HepG2 (cell line): ENCODE data around the gene BARX2. TPM values are rescaled to one million over a fixed set of nuclear protein-coding genes. Genes with fewer than 3 reads are reported as not detected.

Experiments used
- ATAC-seq: fragments of 200-7000 bp; cut with Tn5 transposase; 3 replicates; pipeline ENCODE4 v1.9.1; 2020; ENCODE audit warnings: mild to moderate bottlenecking, moderate library complexity
- BruUV-seq: library from RNA; stranded (reverse); fragments of 400-500 nt; replicated peaks from 2 replicates; lab custom pipeline; 2021; lab: Mats Ljungman, UMichigan
- CTCF ChIA-PET: fragments of 300-600 bp; formaldehyde crosslinking; extraction: SDS; loops from one replicate; lab custom pipeline; 2021; ENCODE audit warnings: low total read pairs, inconsistent platforms, low intra/inter-chr PET ratio; lab: Yijun Ruan, JAX
- POLR2A ChIA-PET: fragments of 350-600 bp; sonication (Branson Sonifier 250); formaldehyde crosslinking; loops from one replicate; lab custom pipeline; 2020; ENCODE audit warnings: antibody characterized with exemption, inconsistent platforms; lab: Yijun Ruan, JAX
- DNase-seq: peaks from one replicate; pipeline ENCODE4 v3.0.0-alpha.2; 2015; ENCODE audit warnings: low spot score
- FAIRE-seq: peaks from 3 replicates; lab custom pipeline; 2011; peaks lifted over from hg19 to GRCh38; lab: Jason Lieb, UNC
- H2AFZ ChIP-seq: one replicate; pipeline ENCODE4 v1.6.1; 2011; ENCODE audit warnings: low read length, inconsistent platforms
- H3K27ac ChIP-seq: fragments of 300-600 bp; 3 replicates; pipeline ENCODE4 v1.8.0; 2011; ENCODE audit warnings: mixed run types, mild to moderate bottlenecking, mixed read lengths, low read length, inconsistent platforms; ENCODE audit not compliant: insufficient read depth; ENCODE audit errors: extremely low read length
- H3K27me3 ChIP-seq, 2 experiments: fragments of 200-600 bp in 1 of 2; 2 replicates in 1 of 2; 3 replicates in 1 of 2; pipeline versions ENCODE4 v1.6.0 to v1.8.0; 2011; ENCODE audit warnings: low read length in 2 of 2, mild to moderate bottlenecking in 2 of 2, moderate library complexity in 2 of 2, inconsistent platforms in 1 of 2; ENCODE audit not compliant: insufficient read depth in 2 of 2, control insufficient read depth in 1 of 2
- H3K36me3 ChIP-seq, 2 experiments: fragments of 200-600 bp in 1 of 2; replicated peaks in 1 of 2; 2 replicates in 1 of 2; 3 replicates in 1 of 2; pipeline versions ENCODE4 v1.5.1 to v1.8.0; 2011; ENCODE audit warnings: low read length in 2 of 2, inconsistent platforms in 1 of 2; ENCODE audit not compliant: insufficient read depth in 2 of 2, control insufficient read depth in 1 of 2
- H3K4me1 ChIP-seq: 2 replicates; pipeline ENCODE4 v1.5.1; 2012; ENCODE audit warnings: low read length, inconsistent platforms; ENCODE audit not compliant: insufficient read depth
- H3K4me2 ChIP-seq: 2 replicates; pipeline ENCODE4 v1.6.0; 2011; ENCODE audit warnings: low read depth, low read length, inconsistent platforms
- H3K4me3 ChIP-seq, 3 experiments: fragments of 200-600 bp in 1 of 3; sonication (generic), shearing (Covaris generic) in 1 of 3; replicated peaks in 1 of 3; 2 replicates each; pipeline ENCODE4 v1.5.1; 2011 to 2016; ENCODE audit warnings: low read length in 3 of 3, inconsistent platforms in 2 of 3, low read depth in 2 of 3, mild to moderate bottlenecking in 2 of 3, control low read depth in 1 of 3, mixed read lengths in 1 of 3; ENCODE audit not compliant: insufficient read depth in 1 of 3
- H3K79me2 ChIP-seq: one replicate; pipeline ENCODE4 v1.6.1; 2011; ENCODE audit warnings: low read length, inconsistent platforms; ENCODE audit not compliant: insufficient read depth
- H3K9ac ChIP-seq: 2 replicates; pipeline ENCODE4 v1.6.0; 2011; ENCODE audit warnings: mild to moderate bottlenecking, low read depth, low read length, inconsistent platforms; ENCODE audit not compliant: insufficient read depth
- H3K9me3 ChIP-seq: 2 replicates; pipeline ENCODE4 v1.5.1; 2012; ENCODE audit warnings: mild to moderate bottlenecking, low read length
- H4K20me1 ChIP-seq: 2 replicates; pipeline ENCODE4 v1.6.0; 2011; ENCODE audit warnings: inconsistent platforms, mild to moderate bottlenecking, low read length, moderate library complexity; ENCODE audit not compliant: insufficient read depth
- BCL6 ChIP-seq: IDR thresholded peaks from 2 replicates; pipeline ENCODE4 v1.6.1; 2016; ENCODE audit warnings: missing genetic modification reagents, missing compliant biosample characterization
- CEBPB ChIP-seq: IDR thresholded peaks from 2 replicates; pipeline ENCODE4 v1.6.1; 2011; ENCODE audit warnings: low read depth, low read length, improper control_type of control experiment, borderline replicate concordance
- CEBPG ChIP-seq: IDR thresholded peaks from 2 replicates; pipeline ENCODE4 v1.6.1; 2016
- CHD2 ChIP-seq: IDR thresholded peaks from 2 replicates; pipeline ENCODE4 v1.6.1; 2011; ENCODE audit warnings: low read depth, low read length, improper control_type of control experiment
- KMT2B ChIP-seq: IDR thresholded peaks from 2 replicates; pipeline ENCODE4 v1.6.1; 2016; ENCODE audit warnings: missing genetic modification reagents, missing compliant biosample characterization
- YEATS2 ChIP-seq: sonication (generic); formaldehyde crosslinking; IDR thresholded peaks from 2 replicates; pipeline ENCODE4 v1.4.0; 2020; ENCODE audit warnings: missing genetic modification reagents, borderline replicate concordance
- ZNF138 ChIP-seq: sonication (generic); formaldehyde crosslinking; IDR thresholded peaks from 2 replicates; pipeline ENCODE4 v1.5.0; 2020; ENCODE audit warnings: mild to moderate bottlenecking, low read depth, missing genetic modification reagents
- ZNF616 ChIP-seq: sonication (generic); formaldehyde crosslinking; IDR thresholded peaks from 2 replicates; pipeline ENCODE4 v1.5.0; 2020; ENCODE audit warnings: low read depth, mild to moderate bottlenecking, missing genetic modification reagents
- WGBS: methylation state at CpG from one replicate; pipeline ENCODE4 v1.1.6; 2017; ENCODE audit warnings: low lambda C conversion rate; 5-methylcytosine and 5-hydroxymethylcytosine counted together
- in situ Hi-C: cut with HindIII; loops from 2 replicates; pipeline ENCODE4 v1.10.0; 2017; ENCODE audit warnings: low pct_unique_long_range_greater_than_20kb; ENCODE audit not compliant: extremely low pct_ligation_motif_present
- intact Hi-C: fragments of 100-400 bp; cut with micrococcal nuclease; formaldehyde crosslinking; loops from one replicate; pipeline ENCODE4 v1.10.0; 2022; ENCODE audit not compliant: unreplicated experiment
- polyA plus RNA-seq, 8 experiments: library from polyadenylated mRNA; depleted of rRNA in 3 of 8; stranded (reverse) in 7 of 8; unstranded in 1 of 8; fragments of >200 nt; fragmentation: Illumina TruSeq in 4 of 8; extraction: Trizol in 4 of 8; gene quantifications; 2 replicates each; pipeline versions ENCODE4 v1.2.1 to v1.2.3, GENCODE V29; 2011 to 2016; ENCODE audit warnings: low read depth in 4 of 8, missing spikeins in 1 of 8, mixed read lengths in 1 of 8; ENCODE audit not compliant: insufficient read depth in 1 of 8
- total RNA-seq, 5 experiments: library from RNA; depleted of rRNA; stranded (reverse); fragments of >200 nt; fragmentation: Illumina TruSeq; extraction: Trizol; gene quantifications; 2 replicates each; pipeline ENCODE4 v1.2.3, GENCODE V29; 2016; ENCODE audit warnings: low read depth in 1 of 5
- TF ChIP-seq, protein P1 (sequence below): sonication (generic); formaldehyde crosslinking; IDR thresholded peaks from 2 replicates; pipeline ENCODE4; 2020; ENCODE audit warnings: missing genetic modification reagents, mild to moderate bottlenecking, borderline replicate concordance
- TF ChIP-seq, protein P2 (sequence below): sonication (generic); formaldehyde crosslinking; IDR thresholded peaks from 2 replicates; pipeline ENCODE4 v1.4.0; 2020; ENCODE audit warnings: missing genetic modification reagents
- TF ChIP-seq, protein P3 (sequence below): sonication (generic); formaldehyde crosslinking; IDR thresholded peaks from 2 replicates; pipeline ENCODE4 v1.8.0; 2022; ENCODE audit warnings: mild to moderate bottlenecking, missing genetic modification reagents, borderline replicate concordance

The BARX2 gene
- total and polyA plus RNA-seq, 2 of the 13 experiments (the other 11 are each of a cell fraction or from before 2014, with no cell fraction given), result not detected

DNA sequence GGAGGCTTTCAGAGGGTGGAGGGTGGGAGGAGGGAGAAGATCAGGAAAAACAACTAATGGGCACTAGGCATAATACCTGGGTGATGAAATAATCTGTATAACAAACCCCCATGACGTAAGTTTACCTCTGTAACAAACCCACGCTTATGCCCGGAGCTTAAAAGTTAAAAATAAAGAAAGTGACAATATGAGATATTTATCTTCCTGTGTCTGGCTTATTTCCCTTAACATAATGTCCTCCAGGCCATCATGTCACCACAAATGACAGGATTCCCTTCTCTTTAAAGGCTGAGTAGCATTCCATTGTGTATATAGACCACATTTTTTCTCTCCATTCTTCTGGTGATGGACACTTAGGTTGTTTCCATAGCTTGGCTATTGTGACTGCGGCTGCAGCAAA is 79.5 kb downstream of the BARX2 start (continued):
- no peak for TF ChIP-seq CHD2
- TF ChIP-seq KMT2B (CRISPR knock-in tag), result no peak
- no peak for TF ChIP-seq YEATS2 (CRISPR knock-in tag)
- TF ChIP-seq, all 625 proteins: peak for 0

DNA sequence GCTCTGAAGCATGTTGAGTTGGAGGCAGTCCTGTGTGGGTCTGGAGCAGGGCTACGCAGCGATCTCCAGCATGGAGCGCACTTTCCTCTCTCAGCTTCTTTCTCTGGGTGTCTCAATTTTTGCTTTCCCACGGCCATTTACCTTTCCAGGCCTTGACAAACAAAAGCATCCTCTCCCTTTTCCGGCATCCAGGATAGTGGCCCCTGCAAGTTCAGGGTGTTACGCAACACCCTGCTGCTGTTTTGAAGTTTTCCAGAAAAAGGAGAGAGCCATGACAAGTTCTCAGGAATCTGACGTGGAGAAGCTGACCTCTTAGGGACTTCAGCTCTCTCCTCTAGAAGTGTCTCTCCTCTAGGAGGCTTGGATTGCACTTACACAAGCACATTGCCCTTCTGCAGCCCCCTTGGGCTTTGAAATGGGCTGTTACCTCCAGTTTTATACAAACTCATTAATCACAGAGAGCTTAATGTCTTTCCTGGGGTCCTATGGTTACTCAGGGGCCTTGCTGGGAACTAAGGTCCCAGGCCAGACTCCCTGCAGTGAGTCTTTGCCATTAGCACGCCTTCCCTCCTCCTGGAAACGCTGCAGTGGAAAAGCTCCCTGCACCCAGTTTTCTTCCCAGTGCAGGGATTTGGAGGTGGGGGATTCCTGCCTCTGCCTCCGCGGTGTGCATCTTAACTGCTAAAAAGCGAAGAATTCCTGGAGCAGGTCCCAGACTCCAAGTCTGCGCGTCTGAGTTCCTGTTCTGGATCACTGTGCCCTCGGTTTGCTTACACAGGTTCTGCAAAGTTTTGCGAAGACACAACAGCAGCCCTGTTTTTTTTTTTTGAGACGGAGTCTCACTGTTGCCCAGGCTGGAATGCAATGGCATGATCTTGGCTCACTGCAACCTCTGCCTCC is 80.4 kb downstream of the BARX2 start:
- CTCF ChIA-PET, result no interaction called here
- no TSS peak for BruUV-seq
- POLR2A ChIA-PET, result no interaction called here
- ATAC-seq (no peak), DNase-seq (no peak), FAIRE-seq (no peak)
- Histone ChIP-seq H3K9me3 (no peaks in the 10 kb centered on the region), H3K79me2 (no peaks in the 10 kb centered on the region), H3K27me3 (peaks cover 1 to 24% of the 10 kb centered on the region in 2 experiments; a peak in 4 of 5 replicates), H4K20me1 (no peaks in the 10 kb centered on the region), H3K9ac (no peak overlapping the region), H3K4me2 (no peak overlapping the region), H3K4me3 (no peak overlapping the region), H3K27ac (no peak overlapping the region), H3K36me3 (no peaks in the 10 kb centered on the region), H3K4me1 (peaks cover 20% of the 10 kb centered on the region), H2AFZ (no peak overlapping the region)
- in situ Hi-C loops, result no loop called here
- intact Hi-C loops, result no loop called here
- 58% methylated on average over 16 of the region's 17 CpGs for WGBS
- TF ChIP-seq, protein P1, sequence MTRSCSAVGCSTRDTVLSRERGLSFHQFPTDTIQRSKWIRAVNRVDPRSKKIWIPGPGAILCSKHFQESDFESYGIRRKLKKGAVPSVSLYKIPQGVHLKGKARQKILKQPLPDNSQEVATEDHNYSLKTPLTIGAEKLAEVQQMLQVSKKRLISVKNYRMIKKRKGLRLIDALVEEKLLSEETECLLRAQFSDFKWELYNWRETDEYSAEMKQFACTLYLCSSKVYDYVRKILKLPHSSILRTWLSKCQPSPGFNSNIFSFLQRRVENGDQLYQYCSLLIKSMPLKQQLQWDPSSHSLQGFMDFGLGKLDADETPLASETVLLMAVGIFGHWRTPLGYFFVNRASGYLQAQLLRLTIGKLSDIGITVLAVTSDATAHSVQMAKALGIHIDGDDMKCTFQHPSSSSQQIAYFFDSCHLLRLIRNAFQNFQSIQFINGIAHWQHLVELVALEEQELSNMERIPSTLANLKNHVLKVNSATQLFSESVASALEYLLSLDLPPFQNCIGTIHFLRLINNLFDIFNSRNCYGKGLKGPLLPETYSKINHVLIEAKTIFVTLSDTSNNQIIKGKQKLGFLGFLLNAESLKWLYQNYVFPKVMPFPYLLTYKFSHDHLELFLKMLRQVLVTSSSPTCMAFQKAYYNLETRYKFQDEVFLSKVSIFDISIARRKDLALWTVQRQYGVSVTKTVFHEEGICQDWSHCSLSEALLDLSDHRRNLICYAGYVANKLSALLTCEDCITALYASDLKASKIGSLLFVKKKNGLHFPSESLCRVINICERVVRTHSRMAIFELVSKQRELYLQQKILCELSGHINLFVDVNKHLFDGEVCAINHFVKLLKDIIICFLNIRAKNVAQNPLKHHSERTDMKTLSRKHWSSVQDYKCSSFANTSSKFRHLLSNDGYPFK (CRISPR knock-in tag), result no peak
- TF ChIP-seq, protein P2, sequence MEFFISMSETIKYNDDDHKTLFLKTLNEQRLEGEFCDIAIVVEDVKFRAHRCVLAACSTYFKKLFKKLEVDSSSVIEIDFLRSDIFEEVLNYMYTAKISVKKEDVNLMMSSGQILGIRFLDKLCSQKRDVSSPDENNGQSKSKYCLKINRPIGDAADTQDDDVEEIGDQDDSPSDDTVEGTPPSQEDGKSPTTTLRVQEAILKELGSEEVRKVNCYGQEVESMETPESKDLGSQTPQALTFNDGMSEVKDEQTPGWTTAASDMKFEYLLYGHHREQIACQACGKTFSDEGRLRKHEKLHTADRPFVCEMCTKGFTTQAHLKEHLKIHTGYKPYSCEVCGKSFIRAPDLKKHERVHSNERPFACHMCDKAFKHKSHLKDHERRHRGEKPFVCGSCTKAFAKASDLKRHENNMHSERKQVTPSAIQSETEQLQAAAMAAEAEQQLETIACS (CRISPR knock-in tag), result no peak
- peak; percentile 78 for TF ChIP-seq CEBPG
- TF ChIP-seq CEBPB, result peak; percentile 94
- TF ChIP-seq BCL6 (CRISPR knock-in tag), result peak; percentile 59; the same call in 1 of the 2 replicates
- no peak for TF ChIP-seq ZNF138 (CRISPR knock-in tag)
- TF ChIP-seq ZNF616 (CRISPR knock-in tag), result no peak
- TF ChIP-seq, protein P3, sequence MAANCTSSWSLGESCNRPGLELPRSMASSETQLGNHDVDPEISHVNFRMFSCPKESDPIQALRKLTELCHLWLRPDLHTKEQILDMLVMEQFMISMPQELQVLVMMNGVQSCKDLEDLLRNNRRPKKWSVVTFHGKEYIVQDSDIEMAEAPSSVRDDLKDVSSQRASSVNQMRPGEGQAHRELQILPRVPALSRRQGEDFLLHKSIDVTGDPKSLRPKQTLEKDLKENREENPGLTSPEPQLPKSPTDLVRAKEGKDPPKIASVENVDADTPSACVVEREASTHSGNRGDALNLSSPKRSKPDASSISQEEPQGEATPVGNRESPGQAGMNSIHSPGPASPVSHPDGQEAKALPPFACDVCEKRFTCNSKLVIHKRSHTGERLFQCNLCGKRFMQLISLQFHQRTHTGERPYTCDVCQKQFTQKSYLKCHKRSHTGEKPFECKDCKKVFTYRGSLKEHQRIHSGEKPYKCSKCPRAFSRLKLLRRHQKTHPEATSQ (CRISPR knock-in tag), result no peak
